Urothelium cell line (cell line): ENCODE results near the gene KCP.
A peak's percentile ranks its signal among the peaks of the same experiment; 100 is the strongest.

Experiments
- DNase-seq: peaks from one replicate; pipeline ENCODE4 v3.0.0; 2011; ENCODE audit warnings: low spot score, mixed read lengths
- FAIRE-seq: peaks from 2 replicates; lab custom pipeline; 2011; peaks lifted over from hg19 to GRCh38; lab: Jason Lieb, UNC

The KCP gene

DNA sequence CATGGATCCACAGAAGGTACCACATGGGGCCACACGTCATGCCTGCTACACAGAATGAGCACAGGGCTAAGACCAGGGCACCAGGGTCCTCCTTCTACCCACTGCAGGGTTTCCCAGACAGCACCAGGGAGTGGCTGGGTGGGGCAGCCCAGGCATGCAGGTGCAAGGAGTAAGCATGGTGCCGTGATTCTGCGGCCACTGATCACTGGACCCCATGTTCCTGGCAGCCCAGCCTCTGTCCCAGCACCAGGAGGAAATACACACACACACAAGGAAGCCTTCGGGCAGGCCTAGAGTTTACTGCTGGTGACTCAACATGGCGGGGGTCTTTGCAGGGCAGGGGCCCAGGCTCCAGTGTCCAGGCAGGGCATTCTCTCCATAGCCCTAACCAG is 33.9 kb downstream of the KCP start:
- DNase-seq (no peak), FAIRE-seq (no peak)

DNA sequence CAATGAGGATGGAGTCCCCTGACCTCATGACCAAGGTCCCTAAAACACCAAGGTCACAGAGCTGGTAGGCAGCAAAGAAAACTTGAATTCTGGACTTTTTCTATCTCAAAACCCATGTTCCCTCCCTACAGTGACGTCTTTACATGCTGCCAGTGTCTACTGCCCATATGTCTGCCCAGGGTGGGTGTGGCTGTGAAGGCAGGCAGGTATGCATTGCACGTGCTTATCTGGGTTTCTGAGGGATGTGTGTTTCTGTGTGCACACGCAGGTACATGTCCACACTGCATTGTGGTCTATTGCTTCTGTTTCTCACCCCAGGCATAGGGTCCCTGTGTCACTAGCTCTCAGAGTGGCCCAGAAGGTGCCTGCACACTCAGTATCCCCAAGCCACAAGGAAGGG is 34.4 kb downstream of the KCP start:
- no peak for FAIRE-seq

DNA sequence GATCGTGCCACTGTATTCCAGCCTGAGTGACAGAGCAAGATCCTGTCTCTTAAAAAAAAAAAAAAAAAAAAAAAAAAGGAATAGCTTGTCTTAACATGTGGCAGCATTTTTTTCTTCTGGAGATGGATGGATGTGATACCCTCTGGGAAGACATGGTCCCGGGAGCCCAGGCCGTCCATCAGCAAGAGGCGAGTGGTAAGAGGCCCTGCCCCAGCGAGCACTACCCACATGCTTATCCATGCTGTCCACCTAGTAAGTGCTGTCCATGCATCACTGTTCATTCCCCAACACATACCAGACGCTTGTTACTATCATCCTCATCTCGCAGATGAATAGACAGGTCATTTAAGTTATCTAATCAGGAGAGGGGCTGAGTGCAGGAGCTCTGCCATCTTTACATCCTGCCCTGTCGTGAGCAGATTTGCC is 35.0 kb downstream of the KCP start:
- FAIRE-seq: no peak

More for the DNA sequence above, 34.4 kb downstream of the KCP start:
- no peak for DNase-seq

DNA sequence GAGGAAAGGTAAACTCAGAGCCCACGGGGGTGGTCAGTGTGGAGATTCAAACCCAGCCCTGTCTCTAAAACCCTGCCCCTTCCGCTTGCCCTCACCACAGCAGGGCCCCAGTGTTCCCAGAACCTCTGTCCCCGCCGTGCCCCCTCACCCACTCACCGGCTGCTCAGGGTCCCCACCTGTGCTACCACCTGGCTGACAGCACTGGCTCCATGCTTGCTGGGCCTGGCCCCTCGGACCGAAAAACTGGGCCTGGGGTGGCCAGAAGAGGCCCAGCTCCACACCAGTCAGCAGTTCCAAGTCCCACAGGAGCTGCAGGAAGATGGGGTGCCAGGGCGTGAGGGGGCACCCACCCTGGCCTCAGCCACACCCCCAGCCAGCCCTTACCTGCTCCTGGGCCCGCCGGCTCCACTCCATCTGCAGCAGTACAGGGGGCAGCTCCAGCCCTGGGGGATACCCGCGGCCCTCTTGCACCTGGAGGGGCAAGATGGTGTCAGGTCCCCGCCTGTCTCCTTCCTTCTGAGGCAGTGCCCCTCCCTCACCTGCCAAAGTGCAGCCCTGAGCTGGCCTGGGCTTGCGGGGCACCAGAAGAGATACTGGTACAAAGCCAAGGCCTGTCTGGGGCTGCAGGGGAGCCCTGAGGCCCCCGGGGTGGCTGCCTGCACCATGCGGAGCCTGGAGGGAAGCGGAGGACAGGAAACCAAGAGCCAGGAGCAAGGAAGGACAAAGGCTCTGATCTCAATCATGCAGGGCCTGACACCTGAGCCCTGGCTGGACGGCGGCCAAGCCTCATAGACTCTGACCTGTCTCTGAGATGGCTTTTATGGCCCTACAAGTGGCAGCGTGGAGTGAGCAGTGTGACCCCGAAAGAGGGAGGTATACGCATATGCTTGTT is 36.1 kb downstream of the KCP start:
- no peak for DNase-seq

More for the DNA sequence above, 35.0 kb downstream of the KCP start:
- no peak for DNase-seq

DNA sequence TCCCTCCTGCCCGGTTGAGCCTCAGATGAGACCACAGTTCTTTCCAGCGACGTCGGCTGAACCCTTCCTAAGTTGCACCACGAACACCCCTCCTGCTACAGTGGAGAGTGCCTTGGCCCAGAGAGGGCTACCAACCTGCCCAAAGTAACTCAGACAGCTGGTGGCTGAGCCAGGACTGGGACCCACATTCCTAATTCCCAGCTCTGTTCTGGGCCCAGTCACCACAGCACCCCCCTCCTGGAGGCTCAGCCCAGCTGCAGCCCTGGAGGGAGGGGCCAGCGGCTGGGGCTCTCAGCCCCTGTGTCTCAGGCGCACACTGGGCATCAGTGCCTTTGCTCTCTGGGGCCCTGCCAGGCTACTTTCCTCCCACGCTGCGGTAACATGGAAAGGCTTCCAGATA is 37.3 kb downstream of the KCP start:
- DNase-seq (no peak), FAIRE-seq (no peak)

More for the DNA sequence above, 36.1 kb downstream of the KCP start:
- no peak for FAIRE-seq

DNA sequence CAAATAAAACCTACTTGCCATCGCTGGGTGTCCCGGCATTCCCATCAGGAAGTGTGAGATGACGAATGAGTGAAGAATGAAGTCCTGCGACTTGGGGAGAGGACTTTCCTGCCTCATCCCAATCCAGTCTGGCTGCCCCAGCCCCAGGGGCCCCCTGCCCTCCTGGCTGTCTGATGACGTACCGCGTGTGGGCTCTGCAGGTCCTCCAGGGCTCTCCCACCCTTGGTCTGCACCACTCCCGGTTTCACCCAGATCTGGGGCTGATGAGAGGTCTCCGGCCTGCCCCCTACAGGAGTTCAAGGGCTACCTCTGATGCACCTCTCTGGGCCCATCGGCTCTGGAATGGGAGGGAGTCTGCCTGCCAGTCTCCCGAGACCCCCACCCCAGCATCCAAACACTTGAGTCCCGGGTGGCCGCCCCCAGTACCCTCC is 38.1 kb downstream of the KCP start:
- FAIRE-seq (no peak), DNase-seq (no peak)

DNA sequence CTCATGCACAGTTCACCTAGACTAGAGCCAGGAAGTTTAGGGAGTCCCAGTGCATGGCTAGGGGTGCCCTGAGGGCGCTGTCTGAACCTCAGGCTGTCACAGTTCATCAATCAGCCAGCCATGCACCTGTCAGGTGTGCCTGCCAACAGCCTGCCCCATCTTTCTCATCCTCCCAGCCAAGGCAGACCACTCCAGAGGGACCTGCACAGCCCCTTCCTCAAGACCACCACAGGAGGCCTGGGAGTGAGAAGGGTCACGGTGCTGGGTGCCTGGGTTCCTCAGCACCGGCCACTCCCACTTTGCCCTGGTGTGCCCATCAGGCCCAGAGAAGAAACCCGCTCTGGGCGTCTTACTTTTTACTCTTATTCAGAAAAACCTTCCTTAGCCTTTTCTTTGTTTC is 39.5 kb downstream of the KCP start:
- no peak for FAIRE-seq
- DNase-seq: no peak

DNA sequence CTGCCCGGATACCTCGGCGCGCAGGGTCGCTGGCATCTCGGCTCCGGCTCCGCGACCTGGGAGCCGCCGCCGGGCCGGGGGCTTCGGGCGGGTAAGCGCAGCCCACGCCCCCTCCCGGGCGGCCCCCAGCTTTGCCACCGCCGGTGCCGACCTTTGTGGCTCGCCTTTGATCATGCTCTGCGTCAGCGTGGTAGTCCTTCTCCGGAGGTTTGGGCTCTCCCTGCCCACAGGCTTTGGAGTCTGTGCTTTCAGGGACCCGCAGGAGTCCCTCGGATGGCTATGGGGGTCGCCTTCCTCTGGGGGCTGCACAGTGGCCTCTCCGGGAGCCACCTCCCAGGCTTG is 40.6 kb downstream of the KCP start:
- DNase-seq: no peak
- FAIRE-seq: no peak

DNA sequence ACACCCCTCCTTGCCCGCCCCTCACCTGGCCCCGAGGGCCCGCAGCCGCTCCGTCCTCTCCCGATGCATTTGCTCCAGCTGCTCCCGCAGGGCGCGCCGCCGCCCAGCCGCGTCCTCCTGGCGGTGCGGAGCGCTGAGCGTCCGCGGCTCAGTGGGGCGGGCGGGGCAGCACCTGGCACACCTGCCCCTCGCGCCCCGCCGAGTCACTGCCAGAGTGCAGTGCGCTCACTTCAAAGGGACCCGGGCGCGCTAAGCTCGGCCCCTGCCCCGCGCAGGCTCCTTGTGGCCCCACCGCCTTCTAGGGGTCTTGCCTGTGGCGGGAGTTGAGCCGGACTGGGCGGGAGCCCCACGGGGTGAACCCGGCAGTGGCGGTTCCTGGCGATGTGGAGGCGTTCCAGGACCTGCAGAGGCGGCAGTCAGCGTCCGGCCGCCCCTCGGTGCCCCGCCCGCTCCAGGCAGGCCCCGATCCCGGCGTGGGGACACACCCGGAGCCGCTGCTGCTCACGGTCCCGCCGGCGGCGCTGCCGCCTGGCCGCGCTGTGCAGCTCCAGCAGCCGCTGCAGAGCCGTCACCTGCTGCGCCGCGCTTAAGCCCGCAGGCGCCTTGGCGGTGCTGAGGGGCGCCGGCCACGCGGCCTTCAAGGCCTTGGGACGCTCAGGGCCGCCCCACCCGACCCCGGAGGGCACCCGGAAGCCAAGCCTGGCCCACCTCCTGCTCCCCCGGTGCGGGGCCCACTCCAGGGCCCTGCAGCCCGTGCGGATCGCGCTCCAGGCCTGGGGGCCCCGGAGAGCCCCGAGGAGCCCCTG is 41.2 kb downstream of the KCP start:
- FAIRE-seq (no peak), DNase-seq (no peak)

DNA sequence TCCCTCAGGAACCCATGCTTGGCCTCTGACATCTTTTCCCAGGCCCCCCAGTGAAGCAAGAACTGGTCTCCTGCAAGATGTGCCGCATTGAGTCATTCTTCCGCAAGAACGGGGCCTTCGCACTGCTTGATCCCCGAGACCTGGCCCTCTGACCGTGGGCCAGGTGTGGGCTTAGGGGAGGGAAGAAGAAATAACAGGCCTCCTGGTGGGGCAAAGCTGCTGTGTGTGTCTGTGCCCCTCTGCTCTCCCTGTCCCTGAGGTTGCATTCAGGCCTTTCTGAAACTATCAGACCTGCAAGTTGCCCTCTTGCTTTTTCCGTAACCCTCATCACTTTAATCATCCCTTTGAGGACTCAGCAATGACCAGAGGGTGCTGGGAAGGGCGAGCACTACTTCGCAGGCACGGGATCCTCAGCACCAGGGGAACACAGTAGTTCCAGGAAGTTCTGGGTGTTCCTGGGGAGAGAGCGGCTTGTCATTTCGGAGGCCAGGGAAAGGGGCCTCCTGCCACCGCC is 41.8 kb downstream of the KCP start:
- DNase-seq: no peak
- no peak for FAIRE-seq

DNA sequence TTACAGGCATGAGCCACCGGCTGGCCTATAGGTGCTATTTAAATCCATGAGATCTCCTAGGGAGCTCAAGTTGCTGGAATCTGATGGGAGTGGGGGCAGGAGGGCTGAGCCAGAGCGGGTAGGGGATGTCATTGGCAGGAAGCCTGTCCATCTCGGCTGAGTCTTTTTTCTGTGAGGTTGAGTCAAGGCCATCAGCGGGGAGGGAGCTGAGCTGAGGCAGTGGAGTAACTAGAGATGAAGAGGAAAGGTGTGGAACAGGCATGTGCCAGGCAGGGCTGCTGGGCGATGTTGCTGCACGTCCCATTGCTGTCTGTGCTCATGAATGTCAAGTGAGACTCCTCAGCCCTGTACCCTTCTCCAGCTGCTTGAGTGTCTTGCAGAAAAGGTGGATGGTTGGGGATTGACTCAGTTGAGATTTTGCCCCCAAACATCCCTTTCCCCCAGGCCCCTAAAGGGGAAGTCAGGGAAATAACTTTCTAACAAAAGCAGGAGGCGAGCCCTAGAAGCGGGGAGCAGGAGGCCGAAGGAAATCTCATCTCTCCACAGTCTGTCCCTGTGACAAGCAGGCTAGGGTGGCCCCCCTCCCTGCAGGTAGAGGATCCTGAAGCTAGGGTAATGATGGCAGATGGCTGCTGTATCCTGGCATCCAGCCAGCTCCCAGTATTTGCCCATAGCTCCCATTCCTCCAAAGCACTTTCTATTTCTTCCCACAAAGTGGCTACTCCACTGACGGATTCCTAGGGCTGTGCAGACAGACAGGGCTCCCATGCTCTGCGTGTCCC is 42.5 kb downstream of the KCP start:
- no peak for FAIRE-seq
- DNase-seq: no peak

DNA sequence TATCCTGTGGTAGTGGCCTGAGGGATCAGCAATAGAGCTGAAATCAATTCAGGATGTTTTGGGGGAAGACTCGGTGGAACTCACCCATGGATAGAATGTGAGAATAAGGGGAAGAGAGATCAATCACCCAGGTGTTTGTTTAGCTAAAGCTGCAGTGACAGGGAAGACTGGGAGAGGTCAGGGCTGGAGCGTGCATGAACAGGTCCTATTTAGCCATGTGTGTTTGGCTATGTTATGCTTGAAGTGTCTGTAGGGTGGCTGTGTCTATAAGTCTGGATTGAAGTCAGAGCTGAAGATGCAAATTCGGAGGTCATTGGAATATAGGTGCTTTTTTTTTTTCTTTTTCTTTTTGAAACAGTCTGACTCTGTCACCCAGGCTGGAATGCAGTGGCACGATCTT is 43.3 kb downstream of the KCP start:
- DNase-seq (no peak), FAIRE-seq (no peak)

DNA sequence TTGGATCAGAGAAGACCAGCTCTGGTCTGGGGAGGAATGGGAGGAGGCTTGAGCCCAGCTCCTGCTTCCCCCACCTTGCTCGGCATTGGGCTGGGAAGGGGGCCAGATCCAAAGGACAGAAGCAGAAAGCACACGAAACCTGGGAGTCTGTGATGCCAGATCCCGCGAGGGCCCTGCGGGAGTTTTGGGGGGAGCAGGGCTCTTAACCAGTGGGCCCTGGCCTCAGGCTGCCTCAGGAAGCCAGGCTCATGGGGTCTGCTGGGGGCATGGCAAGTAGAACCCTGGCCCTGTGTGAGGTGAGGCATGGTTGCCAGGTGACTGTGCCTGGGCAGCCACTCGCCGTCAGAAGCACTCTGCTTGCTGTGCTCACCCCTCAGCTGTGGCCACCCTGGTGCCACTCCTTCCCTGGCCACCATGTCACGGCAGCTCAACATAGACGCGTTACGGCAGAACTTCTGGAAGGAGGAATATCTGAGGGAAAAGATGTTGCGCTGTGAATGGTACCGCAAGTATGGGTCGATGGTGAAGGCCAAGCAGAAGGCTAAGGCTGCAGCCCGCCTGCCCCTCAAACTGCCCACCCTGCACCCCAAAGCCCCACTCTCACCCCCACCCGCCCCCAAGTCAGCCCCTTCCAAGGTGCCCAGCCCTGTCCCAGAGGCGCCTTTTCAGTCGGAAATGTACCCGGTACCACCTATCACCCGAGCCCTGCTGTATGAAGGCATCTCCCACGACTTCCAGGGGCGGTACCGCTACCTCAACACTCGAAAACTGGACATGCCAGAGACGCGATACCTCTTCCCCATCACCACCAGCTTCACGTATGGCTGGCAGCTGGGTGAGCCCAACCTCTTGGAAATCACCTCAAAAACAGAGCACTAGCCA is 44.3 kb downstream of the KCP start:
- DNase-seq: no peak
- no peak for FAIRE-seq

DNA sequence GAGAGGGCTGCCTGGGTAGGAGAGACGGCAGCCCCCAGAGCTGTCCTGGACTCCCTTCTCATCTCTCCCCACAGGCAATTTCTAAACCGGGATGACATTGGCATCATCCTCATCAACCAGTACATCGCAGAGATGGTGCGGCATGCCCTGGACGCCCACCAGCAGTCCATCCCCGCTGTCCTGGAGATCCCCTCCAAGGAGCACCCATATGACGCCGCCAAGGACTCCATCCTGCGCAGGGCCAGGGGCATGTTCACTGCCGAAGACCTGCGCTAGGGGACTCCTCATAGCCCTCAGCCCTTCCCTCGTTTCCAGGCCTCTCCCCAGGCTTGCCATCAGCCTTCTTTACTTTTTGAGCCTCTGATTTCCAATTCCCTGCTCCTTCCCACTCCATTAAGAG is 45.2 kb downstream of the KCP start:
- FAIRE-seq: no peak

DNA sequence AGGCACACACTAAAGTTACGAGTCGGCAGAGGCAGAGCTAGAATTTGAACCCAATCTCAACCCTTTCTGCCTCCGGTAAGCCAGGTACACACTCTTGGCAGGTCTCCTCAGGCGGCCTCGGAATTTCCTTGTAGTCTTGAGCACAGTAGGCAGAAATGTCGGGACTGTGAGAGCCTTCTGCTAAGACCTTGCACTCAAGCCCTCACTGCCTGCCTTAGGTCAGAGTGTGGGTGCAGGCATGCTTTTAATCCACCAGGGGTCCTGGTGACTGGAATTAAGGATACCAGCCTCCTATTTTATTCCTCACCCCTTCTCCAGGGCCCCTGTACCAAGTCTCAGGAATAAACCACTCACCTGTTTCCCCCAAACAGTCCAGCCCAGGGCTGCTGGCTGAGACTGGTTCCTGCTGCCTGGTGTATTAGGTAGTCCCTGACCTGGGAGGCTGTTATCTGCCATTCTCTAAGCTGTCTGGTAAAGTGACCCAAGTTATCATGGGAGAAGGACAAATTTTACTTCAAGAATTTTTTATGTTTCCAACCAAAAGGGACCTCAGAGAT is 47.0 kb downstream of the KCP start:
- peak; percentile 66 for DNase-seq
- no peak for FAIRE-seq

More for the DNA sequence above, 45.2 kb downstream of the KCP start:
- DNase-seq: no peak

DNA sequence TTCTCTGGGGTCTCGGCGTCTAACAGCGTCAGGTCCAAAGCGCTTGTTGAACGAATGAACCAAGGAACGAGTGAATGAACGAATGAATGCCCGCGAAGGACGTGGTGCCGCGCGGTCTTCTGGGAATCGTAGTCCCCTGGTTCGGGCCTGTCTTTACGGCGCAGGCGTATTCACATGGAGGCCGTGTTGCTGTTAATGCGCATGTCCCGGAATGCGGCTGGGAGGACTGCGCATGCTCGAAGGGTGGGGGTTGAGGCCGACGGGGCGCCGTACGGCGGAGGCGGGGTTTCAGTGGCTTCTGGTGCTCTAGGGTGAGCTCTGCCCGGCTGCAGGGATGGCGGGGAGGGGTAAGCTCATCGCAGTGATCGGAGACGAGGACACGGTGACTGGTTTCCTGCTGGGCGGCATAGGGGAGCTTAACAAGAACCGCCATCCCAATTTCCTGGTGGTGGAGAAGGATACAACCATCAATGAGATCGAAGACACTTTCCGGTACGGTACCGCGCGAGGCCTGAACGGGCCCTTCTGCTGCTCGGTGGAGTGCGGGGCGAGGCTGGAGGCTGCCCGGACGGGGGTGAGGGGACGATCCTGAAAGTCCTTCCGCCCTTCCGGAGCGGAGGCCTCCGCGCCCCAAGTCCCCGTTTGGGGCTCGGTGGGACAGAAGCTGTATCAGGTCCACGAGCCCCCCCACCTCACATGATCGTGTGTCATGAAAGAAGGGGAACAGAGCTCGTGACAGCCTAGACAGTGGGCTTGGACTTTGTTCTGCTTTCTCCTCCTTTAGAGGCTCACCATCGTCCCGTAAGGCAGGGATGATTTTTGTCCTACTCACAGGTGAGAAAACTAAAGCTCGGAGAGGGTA is 47.7 kb downstream of the KCP start, which contains the start of gene ATP6V1F:
Gene ATP6V1F (plus strand): TSS at position 286 of the 862 bp plus-strand sequence. CDS start 49 bp downstream, at position 335.
- FAIRE-seq: peak; percentile 50

DNA sequence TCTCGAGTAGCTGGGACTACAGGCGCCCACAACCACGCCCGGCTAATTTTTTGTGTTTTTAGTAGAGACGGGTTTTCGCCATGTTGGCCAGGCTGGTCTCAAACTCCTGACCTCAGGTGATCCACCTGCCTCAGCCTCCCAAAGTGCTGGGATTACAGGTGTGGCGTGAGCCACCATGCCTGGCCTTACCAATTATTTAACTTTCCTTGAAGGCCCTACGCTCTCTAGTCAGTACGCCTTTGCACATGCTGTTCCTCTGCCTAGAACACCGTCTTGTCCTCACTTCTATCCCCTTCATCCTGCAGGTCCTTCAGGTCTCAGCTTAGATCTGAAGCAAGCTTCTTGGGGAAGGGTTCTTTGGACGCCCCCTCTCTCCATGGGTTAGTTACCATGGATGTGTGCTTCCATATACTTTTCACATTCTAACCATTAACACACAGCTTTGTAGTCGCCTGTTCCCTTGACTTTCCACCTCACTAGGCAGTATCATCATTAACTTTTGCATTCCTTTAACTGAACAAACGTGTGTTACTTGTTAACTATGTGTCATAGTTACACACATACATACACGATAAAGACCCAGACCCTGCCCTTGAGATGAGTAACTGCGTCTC is 48.4 kb downstream of the KCP start:
- DNase-seq (no peak), FAIRE-seq (no peak)

More for the DNA sequence above, 47.7 kb downstream of the KCP start, which contains the start of gene ATP6V1F:
- peak; percentile 95 for DNase-seq
